ENCODE results near the gene ATOH8.
A peak's percentile ranks its signal among the peaks of the same experiment; 100 is the strongest.

The ATOH8 gene

GRCh38 chr2:85756822-85757435 is 3.1 kb downstream of the ATOH8 start:
- DNase-seq, result peak; percentile 86

GRCh38 chr2:85757860-85758259 is 4.1 kb downstream of the ATOH8 start:
- DNase-seq, result no peak

- DNase-seq, result peak; percentile 54
Observed at GRCh38 chr2:85758361-85759256, 4.8 kb downstream of the ATOH8 start.

- no peak for DNase-seq
Observed at GRCh38 chr2:85759257-85759613, 5.4 kb downstream of the ATOH8 start.

- DNase-seq, result no peak
Observed at GRCh38 chr2:85760371-85760770, 6.6 kb downstream of the ATOH8 start.

GRCh38 chr2:85760872-85761271 is 7.1 kb downstream of the ATOH8 start:
- no peak for DNase-seq

- no peak for DNase-seq
Observed at GRCh38 chr2:85761512-85761944, 7.7 kb downstream of the ATOH8 start.

GRCh38 chr2:85761946-85762345 is 8.2 kb downstream of the ATOH8 start:
- no peak for DNase-seq

- no peak for DNase-seq
Observed at GRCh38 chr2:85763132-85763531, 9.3 kb downstream of the ATOH8 start.

- DNase-seq, result no peak
Observed at GRCh38 chr2:85763831-85764230, 10.0 kb downstream of the ATOH8 start.

- peak; percentile 74 for DNase-seq
Observed at GRCh38 chr2:85765081-85765731, 11.4 kb downstream of the ATOH8 start.

GRCh38 chr2:85766229-85766628 is 12.4 kb downstream of the ATOH8 start:
- DNase-seq, result no peak

GRCh38 chr2:85767803-85768665 is 14.2 kb downstream of the ATOH8 start:
- no peak for DNase-seq

GRCh38 chr2:85768713-85769112 is 14.9 kb downstream of the ATOH8 start:
- DNase-seq, result peak; percentile 74

- peak; percentile 30 for DNase-seq
Observed at GRCh38 chr2:85769236-85769982, 15.6 kb downstream of the ATOH8 start.

- DNase-seq, result no peak
Observed at GRCh38 chr2:85769983-85770362, 16.2 kb downstream of the ATOH8 start.

GRCh38 chr2:85770369-85770768 is 16.6 kb downstream of the ATOH8 start:
- no peak for DNase-seq

GRCh38 chr2:85770786-85771409 is 17.1 kb downstream of the ATOH8 start:
- DNase-seq, result no peak

- DNase-seq, result no peak
Observed at GRCh38 chr2:85771486-85771885, 17.7 kb downstream of the ATOH8 start.

- DNase-seq, result peak; percentile 93
Observed at GRCh38 chr2:85772019-85772745, 18.4 kb downstream of the ATOH8 start.
